ENCODE measurements around the gene TRIM25. TPM values are rescaled to one million over a fixed set of nuclear protein-coding genes. Genes with fewer than 3 reads are reported as not detected.
A peak's percentile ranks its signal among the peaks of the same experiment; 100 is the strongest.
"Not testable (repeated sequence)": the region's sequence is repeated elsewhere in the genome, so short reads cannot be mapped to it uniquely, and the experiment has no call there.

TRIM25 gene
- total and polyA plus RNA-seq, 9 donors: 12.5 to 71.7 (median 45.9) TPM

- 53 to 57% (median 57%) methylated on average over 11 of the region's 11 CpGs for WGBS, 3 donors
- Histone ChIP-seq H3K36me3 (no peaks in the 10 kb centered on the region), H3K27ac (no peak overlapping the region), H3K4me3 (no peak overlapping the region), H3K27me3 (no peaks in the 10 kb centered on the region), H3K9me3 (no peaks in the 10 kb centered on the region), H3K4me1 (ENCODE audit: insufficient read depth) (no peaks in the 10 kb centered on the region)
- intact Hi-C loops (cut with DNase I): loop anchor here (5.0 to 10.0 kb wide), 5 partner anchors 65 to 1413 kb away; no protein-coding TSS in a partner anchor
- TF ChIP-seq EP300 (IDR thresholded peaks at IDR 0.05) (no peak), CTCF (IDR thresholded peaks at IDR 0.05) (peak in 2 of 3 donors; percentile 38 to 43)
- no peak for DNase-seq
These were observed 26.1 kb upstream of the TRIM25 start for GRCh38 chr17:56939869-56940484.

GRCh38 chr17:56938206-56938605 lies 24.4 kb upstream of the TRIM25 start:
- intact Hi-C loops (cut with DNase I): loop anchor here (5.0 to 10.0 kb wide), 4 partner anchors 63 to 1411 kb away; no protein-coding TSS in a partner anchor
- 85 to 86% (median 85%) methylated on average over 5 of the region's 5 CpGs for WGBS, 3 donors
- not testable (repeated sequence) for H3K27ac ChIP-seq; H3K9me3 ChIP-seq; DNase-seq; H3K27me3 ChIP-seq; H3K4me3 ChIP-seq; H3K4me1 ChIP-seq (ENCODE audit: insufficient read depth); H3K36me3 ChIP-seq

GRCh38 chr17:56937687-56938086 lies 23.8 kb upstream of the TRIM25 start:
- no peaks in the 10 kb centered on the region for H3K27me3 ChIP-seq
- TF ChIP-seq EP300 (IDR thresholded peaks at IDR 0.05) (no peak), POLR2A (IDR thresholded peaks at IDR 0.05) (no peak), CTCF (IDR thresholded peaks at IDR 0.05) (no peak)
- no peak overlapping the region for H3K27ac ChIP-seq
- DNase-seq: no peak
- no peaks in the 10 kb centered on the region for H3K9me3 ChIP-seq
- no peak overlapping the region for H3K4me3 ChIP-seq
- intact Hi-C loops (cut with DNase I): loop anchor here (5.0 to 10.0 kb wide), 4 partner anchors 63 to 1410 kb away; no protein-coding TSS in a partner anchor
- WGBS, 3 donors: 67 to 86% (median 70%) methylated on average over 2 of the region's 2 CpGs
- H3K4me1 ChIP-seq (ENCODE audit: insufficient read depth): no peaks in the 10 kb centered on the region
- no peaks in the 10 kb centered on the region for H3K36me3 ChIP-seq

- no peaks in the 10 kb centered on the region for H3K36me3 ChIP-seq
- intact Hi-C loops (cut with DNase I): loop anchor here (5.0 to 10.0 kb wide), 4 partner anchors 62 to 1410 kb away; no protein-coding TSS in a partner anchor
These were observed 23.0 kb upstream of the TRIM25 start for GRCh38 chr17:56936697-56937322.

More at GRCh38 chr17:56936697-56937322, 23.0 kb upstream of the TRIM25 start:
- DNase-seq: no peak
- Histone ChIP-seq H3K27me3 (no peaks in the 10 kb centered on the region), H3K9me3 (no peaks in the 10 kb centered on the region), H3K27ac (no peak overlapping the region), H3K4me3 (no peak overlapping the region), H3K4me1 (ENCODE audit: insufficient read depth) (no peaks in the 10 kb centered on the region)
- 77 to 82% (median 78%) methylated on average over 6 of the region's 6 CpGs for WGBS, 3 donors
- TF ChIP-seq POLR2A (IDR thresholded peaks at IDR 0.05) (no peak), CTCF (IDR thresholded peaks at IDR 0.05) (no peak), EP300 (IDR thresholded peaks at IDR 0.05) (no peak)

All from ovary (tissue), 9 donors.